GM12872 (cell line): ENCODE measurements around the gene UPP1.

Experiments used
- CTCF ChIP-seq: IDR thresholded peaks from 3 replicates; pipeline ENCODE4 v1.5.1; 2011; ENCODE audit warnings: low read depth, mild to moderate bottlenecking, low read length, moderate library complexity; ENCODE audit not compliant: insufficient read depth

The UPP1 gene

DNA sequence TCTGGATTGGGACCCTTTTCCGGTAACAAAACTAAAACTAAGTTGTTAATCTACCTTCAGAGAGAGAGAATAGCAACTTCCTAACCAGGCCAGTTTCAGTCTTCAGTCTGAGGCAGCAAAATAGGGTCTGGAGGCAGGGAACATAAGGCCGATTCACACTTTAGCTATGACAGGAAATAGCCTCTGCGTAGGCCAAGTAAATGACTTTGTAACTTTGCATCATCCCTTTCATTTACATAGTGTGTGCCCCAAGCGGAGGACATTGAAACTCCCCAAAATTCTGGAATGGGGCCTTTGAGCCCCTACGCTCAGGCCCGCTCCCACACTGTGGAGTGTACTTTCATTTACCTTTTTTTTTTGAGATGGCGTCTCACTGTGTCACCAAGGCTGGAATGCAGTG, 1.7 kb upstream of the UPP1 start:
- no peak for TF ChIP-seq CTCF

GRCh38 chr7:48088559-48089045, 463 bp upstream of the UPP1 start:
- no peak for TF ChIP-seq CTCF

- TF ChIP-seq CTCF = no peak
Measured at GRCh38 chr7:48090095-48090805, 1.2 kb downstream of the UPP1 start.

DNA sequence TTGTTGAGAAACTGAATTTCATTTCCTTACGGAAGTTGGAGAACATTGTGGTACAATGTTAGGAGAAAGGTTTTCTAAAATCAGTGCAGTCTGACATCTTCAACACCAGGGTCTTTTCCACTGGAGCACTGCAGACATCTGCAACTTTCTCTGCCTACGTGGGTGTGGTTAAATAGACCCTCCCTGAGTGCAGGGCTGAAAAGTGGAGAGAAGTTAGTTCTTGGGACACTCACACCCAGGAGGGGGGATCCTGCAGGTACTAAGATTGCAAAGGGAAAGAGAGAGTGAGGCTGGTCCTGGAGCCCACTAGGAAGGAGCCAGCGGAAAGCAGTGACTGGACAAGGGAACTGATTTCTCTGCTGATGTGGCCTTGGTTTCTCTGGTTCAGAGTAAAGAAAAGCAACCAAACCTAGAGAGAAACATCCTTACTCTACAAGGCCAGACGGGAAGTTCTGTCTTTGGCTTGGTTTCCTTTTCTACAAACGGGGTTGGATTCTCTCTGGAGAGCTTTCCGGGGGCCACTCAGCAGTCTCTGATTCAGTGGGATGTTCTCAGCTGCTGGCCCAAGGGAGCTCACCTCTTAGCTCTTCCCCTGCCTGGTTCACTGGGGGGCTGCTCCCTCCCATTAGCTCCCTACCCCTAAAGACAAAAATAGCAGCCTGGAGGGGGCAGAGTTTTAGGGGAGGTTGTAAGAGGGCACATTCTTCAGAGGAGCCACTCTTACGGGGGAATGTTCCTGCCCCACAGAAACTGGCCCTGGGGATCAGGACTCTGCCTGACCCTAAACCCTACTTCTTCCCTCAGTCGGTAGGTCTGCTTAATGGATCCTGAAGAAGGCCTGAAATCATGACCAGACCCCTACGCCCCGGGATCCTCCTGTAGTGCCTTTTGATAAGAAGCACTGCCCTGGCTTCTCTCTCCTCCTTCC, 2.7 kb downstream of the UPP1 start:
- TF ChIP-seq CTCF = no peak

DNA sequence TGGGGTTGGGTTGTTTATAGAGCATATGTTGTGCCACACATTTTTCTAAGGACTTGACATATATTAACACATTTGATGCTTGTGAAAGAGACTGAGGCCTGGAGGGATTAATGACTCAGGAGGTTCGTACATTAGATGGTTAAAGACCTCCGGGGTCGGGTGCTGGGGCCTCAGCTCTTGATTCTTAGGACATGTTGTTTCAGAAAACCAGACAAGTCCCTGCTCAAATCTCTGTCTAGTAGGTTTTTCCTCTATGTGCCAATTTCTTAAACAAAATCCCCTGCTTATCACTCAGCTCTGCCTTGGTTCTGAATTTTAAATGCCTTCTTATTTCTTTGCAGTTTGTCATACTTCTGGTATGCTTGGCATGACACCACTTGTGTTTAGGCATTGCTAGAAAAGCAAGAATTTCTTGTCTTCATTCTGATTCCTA, 5.8 kb downstream of the UPP1 start:
- TF ChIP-seq CTCF = no peak

DNA sequence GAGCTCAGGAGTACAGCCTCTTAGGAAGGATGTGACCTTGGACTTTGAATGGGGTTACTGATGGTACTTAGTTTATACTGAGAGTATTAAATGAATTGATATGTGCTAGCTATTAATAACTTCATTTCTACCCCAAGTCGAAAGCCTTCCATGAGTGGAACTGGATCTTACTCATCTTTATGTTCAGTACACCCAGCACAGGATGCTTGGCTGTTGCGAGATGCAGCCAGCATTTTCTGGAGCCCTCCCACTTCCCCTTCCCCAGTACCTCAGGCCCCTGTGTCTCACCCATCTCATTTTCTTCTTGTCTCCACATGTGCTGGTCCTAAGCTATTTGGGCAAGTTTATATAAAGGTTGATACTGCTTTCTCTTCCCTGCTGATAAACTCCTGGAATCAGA, 7.2 kb downstream of the UPP1 start:
- no peak for TF ChIP-seq CTCF

DNA sequence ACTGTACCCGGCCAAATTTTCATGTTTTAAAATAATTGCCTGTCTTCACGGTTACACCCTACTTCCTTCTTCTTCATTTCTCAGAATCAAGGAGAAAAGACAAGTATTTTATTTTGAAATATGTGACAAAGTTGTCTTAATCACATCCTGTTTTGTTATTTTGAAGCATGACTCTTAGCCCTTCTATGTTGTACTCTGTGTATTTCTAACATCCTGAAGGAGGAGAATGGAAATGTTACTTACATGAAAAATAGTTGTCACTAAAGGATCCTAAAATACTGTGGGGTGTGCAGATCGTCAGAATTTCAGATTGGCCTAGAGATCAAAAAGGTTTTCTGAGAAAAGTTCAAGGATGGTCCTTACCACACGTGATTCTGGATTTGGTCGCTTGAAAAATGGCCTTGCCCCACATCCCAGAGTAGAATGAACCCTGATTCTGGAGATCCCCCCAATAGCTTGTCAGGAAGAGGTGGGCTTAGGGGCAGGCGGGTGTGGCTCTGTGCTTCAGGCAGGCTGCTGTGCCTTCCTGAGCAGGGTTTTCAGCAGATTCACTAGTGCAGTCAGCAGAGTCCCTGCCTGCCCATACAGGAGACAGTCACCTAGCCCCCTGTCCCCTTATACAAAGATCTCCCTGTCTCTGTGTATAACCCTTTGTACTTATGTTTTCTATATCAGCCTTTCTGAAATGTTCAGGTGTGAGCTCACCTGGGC, 8.6 kb downstream of the UPP1 start:
- no peak for TF ChIP-seq CTCF
